ENCODE results near the gene BCAP31. TPM values are rescaled to one million over a fixed set of nuclear protein-coding genes. Genes with fewer than 3 reads are reported as not detected.

Gene BCAP31
- total and polyA plus RNA-seq, 3 donors from 2014 or later, result 149 to 222 (median 153) TPM

DNA sequence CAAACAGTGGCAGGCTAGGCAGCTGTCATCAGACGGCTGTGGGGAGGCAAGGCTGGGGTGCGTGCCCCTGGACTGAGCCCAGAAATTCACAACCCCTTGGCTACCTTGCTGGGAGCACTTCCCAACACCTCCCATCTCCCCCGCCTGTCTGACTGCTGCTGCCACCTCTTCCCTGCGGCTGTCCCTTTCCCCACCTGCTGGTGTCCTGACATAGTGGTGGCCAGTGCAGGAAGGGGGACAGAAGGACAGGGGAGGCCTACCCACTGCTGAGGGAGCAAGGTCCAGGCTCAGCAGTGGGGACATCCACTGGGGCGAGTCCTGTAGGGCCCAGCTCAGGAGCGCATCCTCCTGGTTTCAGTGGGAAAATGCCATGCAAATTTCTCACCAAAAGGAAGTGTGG is 3.9 kb upstream of the BCAP31 start:
- no peaks in the 10 kb centered on the region for H3K9me3 ChIP-seq
- H3K27ac ChIP-seq, result no peak overlapping the region
- TF ChIP-seq POLR2A (IDR thresholded peaks at IDR 0.05), result no peak
- TF ChIP-seq, protein P1, sequence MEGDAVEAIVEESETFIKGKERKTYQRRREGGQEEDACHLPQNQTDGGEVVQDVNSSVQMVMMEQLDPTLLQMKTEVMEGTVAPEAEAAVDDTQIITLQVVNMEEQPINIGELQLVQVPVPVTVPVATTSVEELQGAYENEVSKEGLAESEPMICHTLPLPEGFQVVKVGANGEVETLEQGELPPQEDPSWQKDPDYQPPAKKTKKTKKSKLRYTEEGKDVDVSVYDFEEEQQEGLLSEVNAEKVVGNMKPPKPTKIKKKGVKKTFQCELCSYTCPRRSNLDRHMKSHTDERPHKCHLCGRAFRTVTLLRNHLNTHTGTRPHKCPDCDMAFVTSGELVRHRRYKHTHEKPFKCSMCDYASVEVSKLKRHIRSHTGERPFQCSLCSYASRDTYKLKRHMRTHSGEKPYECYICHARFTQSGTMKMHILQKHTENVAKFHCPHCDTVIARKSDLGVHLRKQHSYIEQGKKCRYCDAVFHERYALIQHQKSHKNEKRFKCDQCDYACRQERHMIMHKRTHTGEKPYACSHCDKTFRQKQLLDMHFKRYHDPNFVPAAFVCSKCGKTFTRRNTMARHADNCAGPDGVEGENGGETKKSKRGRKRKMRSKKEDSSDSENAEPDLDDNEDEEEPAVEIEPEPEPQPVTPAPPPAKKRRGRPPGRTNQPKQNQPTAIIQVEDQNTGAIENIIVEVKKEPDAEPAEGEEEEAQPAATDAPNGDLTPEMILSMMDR (IDR thresholded peaks at IDR 0.05), result no peak
- no peaks in the 10 kb centered on the region for H3K4me1 ChIP-seq
- H3K4me3 ChIP-seq, result no peak overlapping the region
- no peak for DNase-seq
- 73 to 85% methylated on average over 4 to 6 of the region's 6 CpGs for WGBS, 2 donors
- intact Hi-C loops (cut with DNase I; ENCODE audit: low total_unique reads), result loop anchor here (10.0 kb wide), 1 partner anchor 67 kb away; the partner anchor contains the start of genes IDH3G and SSR4
- no peaks in the 10 kb centered on the region for H3K36me3 ChIP-seq (ENCODE audit: low read depth, missing control alignments)
- no peaks in the 10 kb centered on the region for H3K27me3 ChIP-seq

DNA sequence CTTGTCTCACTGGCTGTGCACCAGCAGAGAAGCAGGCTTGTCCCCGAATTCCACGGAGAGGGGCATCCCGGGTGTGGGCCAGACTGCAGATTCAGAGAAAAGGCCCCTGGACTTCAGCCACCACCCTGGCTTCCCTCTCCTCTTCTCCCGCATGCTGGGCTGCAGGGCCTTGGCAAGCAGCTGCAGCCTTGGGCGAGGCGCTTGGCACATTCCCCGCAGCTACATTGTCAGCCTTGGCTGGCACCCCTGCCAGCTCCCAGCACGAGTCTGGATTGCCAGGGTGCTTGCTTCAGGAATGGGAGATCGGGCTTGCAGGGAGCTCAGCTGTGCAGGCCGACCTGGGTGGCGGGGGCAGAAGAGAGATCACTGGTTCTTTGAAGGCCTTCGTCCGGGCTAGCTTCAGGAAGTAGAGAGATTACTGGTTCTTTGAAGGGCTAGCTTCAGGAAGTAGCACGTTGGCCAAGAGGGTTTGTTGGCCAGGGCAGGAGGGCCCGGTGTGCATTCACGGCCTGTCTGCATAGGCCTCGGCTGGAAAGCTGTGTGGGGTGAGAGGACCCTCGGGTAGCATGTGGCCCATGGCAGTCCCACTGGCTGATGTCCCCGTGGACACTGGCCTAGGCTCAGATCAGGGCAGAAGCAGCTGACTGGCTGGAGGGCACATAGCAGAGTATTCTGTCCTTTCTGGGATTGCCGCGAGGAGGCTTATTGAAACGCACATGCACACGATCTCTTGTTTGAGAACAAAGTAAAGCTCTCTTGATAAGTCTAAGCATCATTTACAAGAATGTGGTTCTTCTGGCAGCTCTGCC is 3.1 kb upstream of the BCAP31 start:
- DNase-seq, result peak; percentile 67
- H3K27ac ChIP-seq, result peak overlapping the region; percentile 18 to 82
- no peaks in the 10 kb centered on the region for H3K9me3 ChIP-seq
- intact Hi-C loops (cut with DNase I; ENCODE audit: low total_unique reads), result loop anchor here (10.0 kb wide), 1 partner anchor 67 kb away; the partner anchor contains the start of genes IDH3G and SSR4
- no peaks in the 10 kb centered on the region for H3K27me3 ChIP-seq
- no peaks in the 10 kb centered on the region for H3K36me3 ChIP-seq (ENCODE audit: low read depth, missing control alignments)
- H3K4me3 ChIP-seq, result peak overlapping the region in 1 of 2 donors; percentile 79
- TF ChIP-seq POLR2A (IDR thresholded peaks at IDR 0.05), result no peak
- TF ChIP-seq, protein P1 (IDR thresholded peaks at IDR 0.05), result no peak
- WGBS, 2 donors, result 29 to 82% methylated on average over 10 to 19 of the region's 23 CpGs
- H3K4me1 ChIP-seq, result no peaks in the 10 kb centered on the region

DNA sequence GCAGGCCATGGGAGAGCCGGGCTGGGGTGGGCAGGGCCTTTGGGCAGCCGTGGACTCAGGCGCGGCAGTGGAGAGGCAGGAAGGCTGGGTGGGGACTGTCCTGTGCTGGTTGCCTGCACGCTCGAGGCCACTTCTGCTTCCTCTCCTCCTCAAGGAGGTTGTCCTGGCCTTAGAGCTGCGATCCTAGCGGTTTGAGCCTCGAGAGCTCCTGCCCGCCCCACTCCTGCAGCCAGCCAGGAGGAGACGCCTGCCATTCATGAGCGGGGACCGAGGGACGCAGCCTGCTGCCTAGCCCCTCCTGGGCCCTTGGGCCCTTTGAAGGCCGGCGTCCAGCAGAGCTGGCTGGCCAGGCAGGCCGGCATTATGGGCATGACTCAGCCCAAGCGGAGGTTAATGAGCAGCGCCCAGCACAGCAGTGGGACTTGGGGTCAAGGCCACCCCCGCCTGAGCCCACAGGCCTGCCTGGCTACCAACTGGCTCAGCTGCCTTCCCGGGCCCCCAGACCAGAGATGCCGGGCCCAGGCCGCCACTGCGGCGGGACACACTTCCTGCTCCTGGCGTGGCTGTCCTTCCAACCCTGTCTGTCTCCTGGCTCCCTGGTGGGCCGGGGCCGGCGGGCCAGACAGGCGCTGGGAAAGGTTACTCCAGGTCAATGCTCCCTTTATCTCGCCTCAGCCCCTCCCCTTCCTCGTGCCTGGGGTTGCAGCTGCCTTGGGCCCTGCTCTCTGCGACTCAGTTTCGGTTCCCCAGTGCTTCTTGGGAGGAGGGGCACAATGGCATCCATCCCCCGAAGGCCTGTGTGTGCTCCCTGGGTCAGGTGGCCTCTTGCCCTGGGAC is 2.3 kb upstream of the BCAP31 start:
- peak overlapping the region; percentile 72 to 82 for H3K27ac ChIP-seq
- no peaks in the 10 kb centered on the region for H3K36me3 ChIP-seq (ENCODE audit: low read depth, missing control alignments)
- H3K27me3 ChIP-seq, result no peaks in the 10 kb centered on the region
- no peaks in the 10 kb centered on the region for H3K4me1 ChIP-seq
- WGBS, 2 donors, result 29 to 47% methylated on average over 3 to 21 of the region's 35 CpGs
- TF ChIP-seq POLR2A (IDR thresholded peaks at IDR 0.05), result no peak
- TF ChIP-seq, protein P1 (IDR thresholded peaks at IDR 0.05), result no peak
- peak; percentile 62 for DNase-seq
- no peaks in the 10 kb centered on the region for H3K9me3 ChIP-seq
- intact Hi-C loops (cut with DNase I; ENCODE audit: low total_unique reads), result loop anchor here (10.0 kb wide), 1 partner anchor 68 kb away; the partner anchor contains the start of genes IDH3G and SSR4
- peak overlapping the region in 1 of 2 donors; percentile 79 for H3K4me3 ChIP-seq

DNA sequence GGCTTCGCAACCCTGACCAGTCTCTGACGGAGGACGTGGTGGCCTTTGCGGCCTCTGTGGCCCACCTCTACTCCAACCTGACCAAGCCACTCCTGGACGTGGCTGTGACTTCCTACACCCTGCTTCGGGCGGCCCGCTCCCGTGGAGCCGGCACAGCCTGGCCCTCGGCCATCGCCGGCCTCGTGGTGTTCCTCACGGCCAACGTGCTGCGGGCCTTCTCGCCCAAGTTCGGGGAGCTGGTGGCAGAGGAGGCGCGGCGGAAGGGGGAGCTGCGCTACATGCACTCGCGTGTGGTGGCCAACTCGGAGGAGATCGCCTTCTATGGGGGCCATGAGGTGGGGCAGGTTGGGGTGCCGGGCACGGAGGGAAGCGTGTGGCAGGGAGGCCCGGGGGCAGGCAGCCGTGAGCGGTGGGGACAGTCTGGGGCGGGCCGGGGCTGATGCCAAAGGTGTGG is 1.7 kb upstream of the BCAP31 start:
- WGBS, 2 donors, result 55 to 60% methylated on average over 4 to 20 of the region's 35 CpGs
- intact Hi-C loops (cut with DNase I; ENCODE audit: low total_unique reads), result loop anchor here (10.0 kb wide), 1 partner anchor 69 kb away; the partner anchor contains the start of genes IDH3G and SSR4
- Histone ChIP-seq H3K9me3 (no peaks in the 10 kb centered on the region), H3K4me1 (no peaks in the 10 kb centered on the region), H3K4me3 (peak overlapping the region in 1 of 2 donors; percentile 79), H3K36me3 (ENCODE audit: low read depth, missing control alignments) (no peaks in the 10 kb centered on the region), H3K27me3 (no peaks in the 10 kb centered on the region), H3K27ac (peak overlapping the region; percentile 72 to 82)
- DNase-seq, result no peak
- TF ChIP-seq POLR2A (IDR thresholded peaks at IDR 0.05), result no peak
- TF ChIP-seq, protein P1 (IDR thresholded peaks at IDR 0.05), result no peak
